Activated T-cell treated with anti-CD3 and anti-CD28 coated beads for 48 hours (primary cell): ENCODE results near the gene ITGB3.
"Not testable (repeated sequence)": the region's sequence is repeated elsewhere in the genome, so short reads cannot be mapped to it uniquely, and the experiment has no call there.

Experiments used
- DNase-seq: peaks from one replicate; pipeline ENCODE4 v3.0.0-alpha.2; 2020; ENCODE audit warnings: low read depth

The ITGB3 gene

DNA sequence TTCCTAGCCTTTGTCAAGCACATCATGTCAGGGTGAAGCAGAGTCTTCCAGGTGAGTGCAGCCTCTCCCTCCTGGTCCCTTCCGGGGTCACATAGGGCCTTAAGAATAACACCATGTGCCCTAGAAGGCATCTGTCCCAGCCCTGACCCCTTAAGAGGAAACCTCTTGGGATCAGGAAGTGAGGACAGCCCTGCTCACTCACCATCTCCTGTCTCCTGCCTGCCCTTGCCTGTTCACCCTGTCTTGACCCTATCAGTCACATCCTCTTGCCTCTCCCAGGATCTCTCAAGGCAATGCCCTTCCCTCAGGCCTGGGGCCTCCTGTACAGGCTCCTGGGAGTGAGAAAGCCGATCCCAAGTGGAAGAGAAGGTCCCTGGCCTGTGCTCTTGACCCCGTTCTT is 30.6 kb upstream of the ITGB3 start:
- no peak for DNase-seq

DNA sequence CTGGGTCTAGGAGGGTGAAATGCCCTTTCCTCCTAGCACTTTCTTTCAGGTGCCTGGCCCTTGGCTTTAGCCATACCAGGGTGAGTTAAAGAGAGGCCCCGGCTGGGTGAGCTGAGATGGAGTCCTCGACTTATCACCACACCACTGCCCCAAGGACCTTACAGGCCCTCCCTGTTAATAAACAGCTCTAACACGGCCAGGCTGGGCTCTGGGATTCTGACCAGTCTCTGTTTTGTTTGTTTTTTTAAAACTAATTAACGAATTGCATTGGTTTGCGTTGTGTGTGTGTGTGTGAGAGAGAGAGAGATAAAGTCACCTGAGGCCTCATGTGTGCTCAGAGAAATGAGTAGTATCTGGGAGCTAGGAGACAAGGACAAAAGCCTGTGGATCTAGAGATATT is 30.2 kb upstream of the ITGB3 start:
- DNase-seq, result no peak

- DNase-seq, result not testable (repeated sequence)
Measured at GRCh38 chr17:47224077-47224476, 29.6 kb upstream of the ITGB3 start.

DNA sequence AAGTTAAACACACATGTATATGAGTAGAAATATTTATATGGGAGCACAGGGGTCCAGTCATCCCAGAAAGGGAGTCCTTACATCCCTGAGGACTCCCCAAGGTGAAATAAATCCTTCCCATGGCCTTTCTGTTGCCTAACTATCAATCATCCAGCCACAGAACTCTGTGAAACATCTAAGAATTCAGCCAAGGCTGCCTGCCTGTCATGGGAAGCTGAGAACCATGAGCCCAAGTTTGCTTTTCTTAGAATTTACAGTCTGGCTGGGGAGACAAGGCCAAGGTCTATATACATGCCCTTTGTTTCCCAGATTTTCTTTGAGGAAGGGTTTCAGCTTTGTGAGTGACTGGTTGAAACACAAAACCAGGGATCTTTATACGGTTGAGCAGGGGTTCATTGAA is 28.7 kb upstream of the ITGB3 start:
- no peak for DNase-seq

GRCh38 chr17:47225436-47225858 is 28.2 kb upstream of the ITGB3 start:
- DNase-seq, result no peak

DNA sequence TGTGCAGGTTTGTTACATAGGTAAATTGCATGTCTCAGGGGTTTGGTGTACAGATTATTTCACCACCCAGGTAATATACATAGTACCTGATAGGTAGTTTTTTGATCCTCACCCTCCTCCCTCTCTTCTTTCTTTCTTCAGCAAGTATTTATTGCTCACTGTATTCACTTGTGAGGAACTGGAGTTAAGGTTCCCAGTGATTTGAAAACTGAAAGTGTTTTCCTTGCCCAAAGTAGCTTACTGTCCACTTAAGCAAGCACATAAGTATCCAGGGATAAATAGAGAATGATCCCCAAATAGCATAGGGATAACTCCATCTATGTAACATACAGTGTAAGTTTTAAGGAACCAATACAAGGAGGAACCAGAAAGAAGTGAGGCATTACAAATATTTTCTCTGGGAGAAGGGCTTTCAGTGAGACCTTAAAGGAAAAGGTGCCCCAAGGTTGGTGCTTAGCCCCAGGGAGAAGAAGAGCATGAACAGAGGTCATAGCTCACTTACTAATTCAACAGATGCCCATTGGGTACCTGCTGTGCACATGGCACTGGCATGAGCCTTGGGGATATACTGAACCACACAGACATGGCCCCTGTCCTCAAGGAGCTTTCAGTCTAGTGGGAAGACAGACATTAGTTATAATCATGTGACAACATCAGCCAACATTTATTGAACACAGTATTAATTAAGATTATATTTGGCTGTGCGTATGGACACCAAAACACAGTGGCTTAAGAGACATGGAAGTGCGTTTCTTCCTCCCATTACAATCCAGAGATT is 27.5 kb upstream of the ITGB3 start:
- no peak for DNase-seq

GRCh38 chr17:47227862-47228261 is 25.8 kb upstream of the ITGB3 start:
- no peak for DNase-seq

DNA sequence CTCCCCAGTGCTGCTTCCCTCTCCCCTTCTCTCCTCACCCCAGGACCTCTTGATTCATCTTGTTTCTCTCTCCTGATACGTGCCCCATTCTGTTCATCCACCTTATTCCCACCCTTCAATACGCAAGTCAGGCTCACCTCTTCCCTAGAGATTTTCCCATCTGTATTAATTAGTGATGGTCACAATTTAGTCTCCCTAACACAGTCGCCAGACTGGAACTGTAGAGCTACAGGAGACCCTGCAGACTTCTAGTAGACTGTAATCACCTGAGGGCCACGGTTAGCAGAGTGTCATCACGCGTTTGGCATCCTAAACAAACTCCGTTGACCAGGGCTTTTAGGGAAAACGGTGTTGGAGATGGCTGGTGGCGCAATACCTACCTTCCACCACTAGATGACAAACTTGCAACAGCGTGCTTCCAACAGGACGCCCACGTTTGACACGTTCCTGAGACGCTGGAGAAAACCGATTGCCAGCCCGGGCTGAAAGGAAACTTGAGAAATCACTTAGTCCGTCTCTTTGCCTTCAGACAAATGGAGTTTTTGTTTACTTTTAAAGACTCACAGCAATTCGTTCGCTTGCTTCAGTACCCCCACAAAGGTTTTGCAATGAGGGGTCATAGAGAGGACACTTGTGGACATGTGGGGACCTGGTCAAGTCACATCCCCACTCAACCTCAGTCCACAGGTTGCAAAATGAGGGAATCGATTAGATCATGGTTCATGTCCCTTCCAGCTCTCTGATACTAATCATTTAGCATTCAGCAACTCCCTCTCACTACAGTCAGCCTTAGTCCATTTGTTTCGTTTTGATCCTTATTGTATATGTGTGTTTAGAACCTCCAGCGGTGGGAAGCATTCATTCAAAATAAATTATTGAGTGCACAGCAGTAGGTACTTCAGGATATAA is 23.8 kb upstream of the ITGB3 start:
- DNase-seq, result peak; percentile 66

- DNase-seq, result no peak
Measured at GRCh38 chr17:47230864-47231263, 22.8 kb upstream of the ITGB3 start.

DNA sequence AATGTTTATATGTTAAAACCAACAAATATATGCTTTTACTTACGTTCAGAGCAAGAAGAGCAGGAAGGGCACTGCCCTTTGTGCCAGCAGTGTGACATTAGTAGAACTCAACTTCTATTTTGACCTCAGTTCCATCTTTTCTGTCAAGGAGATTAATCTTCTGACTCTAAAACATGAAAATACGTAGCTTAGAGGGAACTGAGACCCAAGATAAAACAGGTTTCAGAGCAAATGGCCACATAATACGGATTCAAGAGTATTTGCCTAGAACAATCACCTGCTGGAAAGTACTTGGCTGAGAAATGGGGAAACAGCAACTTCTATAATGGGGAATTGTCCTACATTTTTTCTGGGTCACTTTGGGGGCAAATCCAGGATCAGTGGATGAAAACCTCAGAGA is 22.3 kb upstream of the ITGB3 start:
- no peak for DNase-seq

- no peak for DNase-seq
Measured at GRCh38 chr17:47231866-47232265, 21.8 kb upstream of the ITGB3 start.

- DNase-seq, result no peak
Measured at GRCh38 chr17:47232465-47232864, 21.2 kb upstream of the ITGB3 start.

GRCh38 chr17:47235506-47235905 is 18.1 kb upstream of the ITGB3 start:
- DNase-seq, result no peak

DNA sequence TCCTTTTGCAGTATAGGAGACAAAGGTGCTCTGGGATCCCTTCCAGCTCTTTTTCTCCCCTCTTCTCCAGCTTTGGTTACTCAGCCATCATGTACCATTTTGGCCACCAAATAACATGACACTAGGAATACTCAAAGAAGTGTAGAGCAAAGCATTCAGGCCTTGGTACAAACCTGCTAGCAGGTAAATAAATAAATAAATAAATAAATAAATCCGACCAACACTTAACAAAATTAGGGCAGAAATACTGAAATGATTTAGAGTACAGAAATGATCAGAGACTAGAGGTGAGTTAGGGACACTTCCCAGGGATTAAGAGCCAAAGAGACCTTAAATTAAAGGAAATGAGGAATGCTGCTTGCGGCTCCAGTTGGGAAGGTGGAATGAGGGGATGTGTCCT is 17.7 kb upstream of the ITGB3 start:
- no peak for DNase-seq

GRCh38 chr17:47237841-47238240 is 15.8 kb upstream of the ITGB3 start:
- no peak for DNase-seq

GRCh38 chr17:47238321-47239010 is 15.2 kb upstream of the ITGB3 start:
- no peak for DNase-seq

DNA sequence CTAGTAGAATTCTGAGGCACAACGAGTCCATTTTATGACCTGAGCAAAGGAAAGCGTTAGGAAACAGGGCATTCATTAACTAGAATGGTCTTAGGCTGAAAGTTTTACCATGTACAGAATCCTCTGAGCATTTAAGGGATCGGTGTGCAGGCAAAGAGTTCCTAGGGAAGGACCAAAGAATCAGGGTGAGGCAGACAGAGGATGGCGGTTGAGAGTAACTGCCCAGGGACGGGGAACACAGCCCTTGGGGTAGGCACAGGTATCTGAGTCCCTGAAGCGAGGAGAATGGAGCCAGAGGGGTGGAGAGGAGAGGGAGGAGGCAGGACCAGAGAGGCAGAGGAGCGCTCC is 14.0 kb upstream of the ITGB3 start:
- DNase-seq, result no peak

DNA sequence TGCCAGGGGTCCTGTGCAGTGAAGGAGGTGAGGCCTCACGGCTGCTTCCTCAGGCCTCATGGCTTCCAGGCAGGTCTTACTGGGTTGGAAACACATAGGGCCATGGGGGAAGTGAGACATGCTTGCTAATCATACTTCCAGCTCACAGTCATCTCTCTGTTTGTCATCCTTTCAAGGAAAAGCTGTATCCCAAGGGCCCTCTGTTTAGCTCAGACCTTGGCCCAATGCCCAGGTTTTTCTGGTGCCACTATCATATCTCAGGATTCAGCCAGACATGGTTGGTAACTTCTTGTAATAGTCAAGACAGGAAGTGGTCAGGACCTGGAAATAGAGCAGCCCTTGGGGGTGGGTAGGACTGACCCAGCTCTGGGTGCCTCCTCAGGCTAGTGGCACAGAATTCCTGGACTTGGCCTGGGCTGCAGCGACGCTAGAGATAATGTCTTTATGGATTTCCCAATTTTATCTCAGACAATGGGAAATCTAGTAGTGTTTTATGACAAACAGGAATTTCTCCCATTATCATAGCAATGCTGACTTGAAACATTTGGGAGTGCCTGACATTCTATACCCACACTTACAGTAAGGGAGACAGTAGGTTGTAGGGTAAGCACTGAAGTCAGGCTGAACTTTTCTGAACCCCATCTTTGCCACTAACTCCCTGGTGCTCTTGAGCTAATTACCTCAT is 13.5 kb upstream of the ITGB3 start:
- DNase-seq, result no peak

GRCh38 chr17:47240806-47241205 is 12.8 kb upstream of the ITGB3 start:
- no peak for DNase-seq

DNA sequence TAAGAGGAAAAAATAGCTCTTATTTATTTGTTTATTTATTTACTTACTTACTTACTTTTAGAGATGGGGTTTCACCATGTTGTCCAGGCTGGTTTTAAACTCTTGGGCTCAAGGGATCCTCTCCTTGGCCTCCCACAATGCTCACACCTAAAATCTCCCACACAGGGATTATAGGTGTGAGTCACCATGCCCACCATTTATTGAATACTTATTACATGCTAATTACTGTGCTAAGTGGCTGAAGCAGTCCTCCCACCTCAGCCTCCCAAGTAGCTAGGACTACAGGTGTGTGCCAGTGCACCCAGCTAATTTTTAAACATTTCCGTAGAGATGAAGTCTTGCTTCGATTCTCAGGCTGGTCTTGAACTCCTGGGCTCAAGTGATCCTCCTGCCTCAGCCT is 11.0 kb upstream of the ITGB3 start:
- no peak for DNase-seq

DNA sequence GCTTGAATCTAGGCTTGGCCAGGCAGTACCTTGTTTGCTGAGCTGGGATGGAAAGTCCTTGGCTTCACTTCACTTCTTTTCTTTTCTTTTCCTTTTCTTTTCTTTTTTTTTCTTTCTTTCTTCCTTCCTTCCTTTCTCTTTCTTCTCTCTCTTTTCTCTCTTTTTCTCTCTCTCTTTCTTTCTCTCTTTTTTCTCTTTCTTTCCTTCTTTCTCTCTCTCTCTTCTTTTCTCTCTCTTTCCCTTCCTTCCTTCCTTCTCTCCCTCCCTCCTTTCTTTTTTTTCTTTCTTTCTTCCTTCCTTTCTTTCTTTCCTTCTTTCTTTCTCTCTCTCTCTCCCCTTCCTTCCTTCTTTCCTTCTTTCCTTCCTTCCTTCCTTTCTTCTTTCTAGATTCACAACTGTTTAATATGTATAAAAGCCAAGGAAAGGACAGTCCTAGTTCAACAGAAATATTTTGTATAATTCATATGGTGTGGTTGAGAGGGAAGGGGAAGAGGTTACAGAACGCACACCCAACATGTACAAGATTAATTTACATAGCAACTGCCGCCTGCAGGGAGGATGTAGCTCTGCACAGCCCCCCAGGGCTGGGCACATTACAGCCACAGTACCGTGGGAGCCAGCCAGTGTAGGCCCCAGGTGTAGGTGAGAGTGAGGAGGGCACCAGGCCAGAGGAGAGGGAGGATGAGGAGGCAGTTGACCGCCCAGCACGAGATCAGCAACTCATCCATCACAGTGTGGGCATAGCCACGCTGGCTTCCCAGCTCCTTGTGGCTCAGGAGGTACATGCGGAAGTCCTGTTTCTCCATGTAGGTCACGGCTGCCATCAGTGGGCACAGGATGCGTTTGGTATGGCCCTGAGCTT is 9.7 kb upstream of the ITGB3 start:
- no peak for DNase-seq
